ENCODE measurements around the gene CHRND. TPM values are rescaled to one million over a fixed set of nuclear protein-coding genes. Genes with fewer than 3 reads are reported as not detected.
A peak's percentile ranks its signal among the peaks of the same experiment; 100 is the strongest.

The CHRND gene
- total RNA-seq, 4 donors from 2014 or later = not detected

DNA sequence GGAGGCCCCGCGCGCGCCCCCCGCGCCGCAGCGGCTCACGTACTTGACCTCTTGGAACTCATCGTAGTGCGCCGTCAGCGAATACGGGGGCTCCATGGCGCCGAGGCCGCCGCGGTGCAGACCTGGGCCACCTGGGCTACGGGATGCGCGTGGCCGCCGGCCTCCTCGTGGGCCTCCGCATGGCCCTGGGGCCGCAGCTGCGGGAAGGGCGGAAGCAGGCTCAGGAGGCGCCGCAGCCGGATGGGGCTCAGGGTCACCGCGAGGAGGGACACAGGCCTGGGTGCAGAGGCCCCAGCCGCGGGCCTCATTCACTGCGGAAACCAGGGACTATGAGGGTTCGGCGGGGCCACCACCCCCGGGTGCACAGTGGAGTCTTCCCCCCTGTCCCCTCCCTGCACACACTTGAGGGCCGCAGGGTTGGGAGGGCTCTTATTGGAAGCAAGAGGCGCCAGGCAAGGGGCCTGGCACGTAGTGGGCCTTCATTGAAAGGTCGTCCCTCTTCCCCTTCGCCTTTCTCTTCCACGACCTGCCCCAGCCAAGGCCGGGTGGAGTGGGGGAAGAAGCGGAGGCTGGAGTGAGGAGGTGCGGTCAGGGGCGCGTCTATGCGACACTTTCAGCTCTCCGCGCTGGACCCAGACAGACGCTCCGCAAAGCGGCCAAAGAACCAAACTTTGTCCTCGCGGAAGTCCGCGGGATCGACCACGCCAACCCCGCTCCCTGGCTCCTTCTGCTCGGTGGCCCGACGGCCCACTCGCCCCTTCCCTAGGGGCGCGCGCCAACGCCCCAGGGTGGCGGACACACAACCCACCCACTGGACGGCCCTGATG, 39.2 kb upstream of the CHRND start:
- Histone ChIP-seq H3K4me1 (peaks cover 0 to 28% (median 0%) of the 10 kb centered on the region in 4 donors), H3K4me3 (peak overlapping the region in 1 of 4 donors; percentile 31), H3K27me3 (peaks cover 0 to 71% of the 10 kb centered on the region in 2 donors), H3K9me3 (no peaks in the 10 kb centered on the region), H3K27ac (no peak overlapping the region), H3K36me3 (no peaks in the 10 kb centered on the region)
- no peak for TF ChIP-seq POLR2A (IDR thresholded peaks at IDR 0.05)
- TF ChIP-seq, protein P1, sequence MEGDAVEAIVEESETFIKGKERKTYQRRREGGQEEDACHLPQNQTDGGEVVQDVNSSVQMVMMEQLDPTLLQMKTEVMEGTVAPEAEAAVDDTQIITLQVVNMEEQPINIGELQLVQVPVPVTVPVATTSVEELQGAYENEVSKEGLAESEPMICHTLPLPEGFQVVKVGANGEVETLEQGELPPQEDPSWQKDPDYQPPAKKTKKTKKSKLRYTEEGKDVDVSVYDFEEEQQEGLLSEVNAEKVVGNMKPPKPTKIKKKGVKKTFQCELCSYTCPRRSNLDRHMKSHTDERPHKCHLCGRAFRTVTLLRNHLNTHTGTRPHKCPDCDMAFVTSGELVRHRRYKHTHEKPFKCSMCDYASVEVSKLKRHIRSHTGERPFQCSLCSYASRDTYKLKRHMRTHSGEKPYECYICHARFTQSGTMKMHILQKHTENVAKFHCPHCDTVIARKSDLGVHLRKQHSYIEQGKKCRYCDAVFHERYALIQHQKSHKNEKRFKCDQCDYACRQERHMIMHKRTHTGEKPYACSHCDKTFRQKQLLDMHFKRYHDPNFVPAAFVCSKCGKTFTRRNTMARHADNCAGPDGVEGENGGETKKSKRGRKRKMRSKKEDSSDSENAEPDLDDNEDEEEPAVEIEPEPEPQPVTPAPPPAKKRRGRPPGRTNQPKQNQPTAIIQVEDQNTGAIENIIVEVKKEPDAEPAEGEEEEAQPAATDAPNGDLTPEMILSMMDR (IDR thresholded peaks at IDR 0.05) = no peak
- TF ChIP-seq EP300 (IDR thresholded peaks at IDR 0.05) = no peak
- WGBS, 2 donors = 2 to 3% methylated on average over 22 to 32 of the region's 74 CpGs
- DNase-seq (ENCODE audit: low spot score in 2 of 2) = no peak

DNA sequence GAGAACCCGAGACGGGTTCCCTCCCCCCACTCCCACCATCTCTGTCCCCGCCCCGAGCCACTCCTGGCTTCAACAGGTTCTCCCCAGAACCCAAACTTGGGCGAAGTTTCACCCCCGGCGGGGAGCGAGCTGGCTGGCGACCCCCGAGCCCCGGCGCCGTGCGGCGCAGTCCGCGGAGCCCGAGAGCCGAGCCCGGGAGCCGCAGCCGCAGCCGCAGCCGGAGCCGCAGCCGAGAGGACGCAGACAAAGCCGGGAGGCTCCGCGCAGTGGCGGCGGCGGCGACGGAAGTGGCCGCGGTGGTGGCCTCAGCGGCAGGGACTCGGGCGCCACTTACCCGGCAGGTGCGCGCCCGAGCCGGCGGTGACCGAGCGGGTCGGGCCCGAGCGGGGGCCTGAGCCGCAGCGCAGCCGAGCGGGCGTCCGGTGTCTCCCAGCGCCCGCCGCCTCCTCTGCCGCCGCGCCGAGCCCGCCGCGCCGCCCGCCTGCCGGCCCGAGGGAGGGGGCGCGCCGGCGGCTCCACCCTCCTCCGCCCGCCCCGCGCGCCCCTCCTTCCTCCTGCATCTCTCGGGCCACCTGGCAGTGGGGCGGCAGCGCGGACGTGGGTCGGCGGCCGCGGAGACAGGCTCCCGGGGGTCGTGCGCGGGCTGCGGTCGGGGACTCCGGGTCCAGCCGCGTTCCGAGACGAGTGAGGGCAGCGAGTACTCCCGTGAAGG, 38.4 kb upstream of the CHRND start, which contains the start of gene ECEL1:
ECEL1 (minus strand) TSS at position 450 of the 712 bp plus-strand sequence. CDS start 1,181 bp downstream, outside the sequence.
- H3K27ac ChIP-seq = no peak within 1 kb of the TSS
- peaks cover 0 to 64% of the 10 kb centered on the region in 2 donors for H3K27me3 ChIP-seq
- H3K9me3 ChIP-seq = no peaks in the 10 kb centered on the region
- TF ChIP-seq EP300 (IDR thresholded peaks at IDR 0.05) (no peak), POLR2A (IDR thresholded peaks at IDR 0.05) (no peak)
- TF ChIP-seq, protein P1 (IDR thresholded peaks at IDR 0.05) = no peak
- DNase-seq (ENCODE audit: low spot score in 2 of 2) = no peak
- WGBS, 2 donors = 0 to 13% methylated on average over 33 to 49 of the region's 102 CpGs
- H3K4me3 ChIP-seq = peak within 1 kb of the TSS in 1 of 4 donors; percentile 31
- no peaks in the 10 kb centered on the region for H3K36me3 ChIP-seq
- H3K4me1 ChIP-seq = peaks cover 0 to 28% (median 0%) of the 10 kb centered on the region in 4 donors

DNA sequence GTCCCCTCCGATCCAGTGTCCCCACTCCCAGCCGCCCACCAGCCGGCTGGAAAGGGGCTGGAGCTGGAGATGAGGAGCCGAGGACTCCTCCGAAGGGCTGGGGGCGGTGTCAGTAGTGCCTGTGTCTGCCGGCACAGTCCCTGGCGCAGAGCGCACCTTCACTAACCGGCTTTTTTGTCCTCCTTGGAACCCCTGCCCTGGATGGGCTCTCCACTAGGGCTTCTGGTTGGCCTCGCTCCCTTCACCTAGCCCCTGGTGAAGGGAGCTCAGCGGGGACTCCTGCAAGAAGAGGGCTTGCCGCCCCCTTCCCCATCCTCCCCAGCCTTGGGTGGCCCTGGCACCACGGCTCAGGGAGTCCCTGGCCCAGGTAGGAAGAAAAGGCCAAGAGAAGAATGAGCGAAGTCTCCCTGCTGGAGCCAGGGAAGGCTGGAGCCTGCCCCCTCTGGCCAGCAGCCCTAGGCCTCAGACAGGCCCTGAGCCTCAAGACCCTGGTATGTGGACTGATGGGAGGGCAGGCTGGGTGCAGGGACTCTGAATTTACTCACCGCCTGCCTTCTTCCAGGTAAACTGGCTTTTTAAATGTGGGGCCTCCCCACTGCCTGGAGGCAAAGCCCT, 37.8 kb upstream of the CHRND start:
- DNase-seq (ENCODE audit: low spot score in 2 of 2) = no peak
- H3K4me3 ChIP-seq = no peak overlapping the region
- 59 to 71% methylated on average over 8 of the region's 16 CpGs for WGBS, 2 donors
- no peak overlapping the region for H3K27ac ChIP-seq
- peaks cover 0 to 28% (median 0%) of the 10 kb centered on the region in 4 donors for H3K4me1 ChIP-seq
- peaks cover 0 to 58% of the 10 kb centered on the region in 2 donors for H3K27me3 ChIP-seq
- no peaks in the 10 kb centered on the region for H3K9me3 ChIP-seq
- H3K36me3 ChIP-seq = no peaks in the 10 kb centered on the region
- TF ChIP-seq EP300 (IDR thresholded peaks at IDR 0.05) (no peak), POLR2A (IDR thresholded peaks at IDR 0.05) (no peak)
- TF ChIP-seq, protein P1 (IDR thresholded peaks at IDR 0.05) = no peak

DNA sequence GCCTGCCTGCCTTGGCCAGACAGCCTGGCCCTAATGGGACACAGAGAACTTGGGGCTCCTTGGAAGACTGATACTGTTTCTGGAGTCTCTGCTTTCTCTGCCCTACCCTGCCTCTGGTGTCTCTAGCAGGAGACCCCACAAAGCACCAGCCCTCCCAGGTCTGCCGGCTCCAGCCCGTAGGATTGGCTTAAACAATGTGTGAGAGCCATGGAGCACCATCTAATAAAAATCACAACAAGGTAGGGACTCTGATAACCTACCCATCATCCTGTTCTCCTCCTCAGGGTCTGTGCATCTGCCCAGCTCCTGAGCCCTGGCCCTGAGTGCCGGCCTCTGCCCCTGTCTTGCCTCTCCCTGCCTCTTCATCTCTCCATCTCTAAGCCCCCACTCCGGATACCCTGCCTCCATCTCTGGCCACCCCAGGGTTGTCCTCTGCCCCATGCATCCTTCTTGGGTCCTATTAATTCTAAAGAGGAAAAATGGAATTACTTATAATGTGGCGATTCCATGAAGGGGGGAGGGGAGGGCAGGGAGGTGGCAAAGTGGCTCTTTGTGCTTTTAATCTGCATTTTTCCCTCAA, 37.1 kb upstream of the CHRND start:
- Histone ChIP-seq H3K27me3 (peaks cover 0 to 52% of the 10 kb centered on the region in 2 donors), H3K4me1 (peaks cover 0 to 28% (median 0%) of the 10 kb centered on the region in 4 donors), H3K4me3 (no peak overlapping the region), H3K36me3 (no peaks in the 10 kb centered on the region), H3K9me3 (no peaks in the 10 kb centered on the region), H3K27ac (no peak overlapping the region)
- WGBS, 2 donors = 77 to 90% methylated on average over 5 of the region's 5 CpGs
- TF ChIP-seq EP300 (IDR thresholded peaks at IDR 0.05) (no peak), POLR2A (IDR thresholded peaks at IDR 0.05) (no peak)
- TF ChIP-seq, protein P1 (IDR thresholded peaks at IDR 0.05) = no peak
- no peak for DNase-seq (ENCODE audit: low spot score in 2 of 2)
